Body of pancreas (tissue), 4 donors: ENCODE data around the gene RAX2.
"Not testable (repeated sequence)": the region's sequence is repeated elsewhere in the genome, so short reads cannot be mapped to it uniquely, and the experiment has no call there.

Experiments
- POLR2A ChIP-seq, 3 donors: fragments of 450-650 bp; IDR thresholded peaks; one replicate each; pipeline ENCODE4 v1.6.1; 2016; ENCODE audit warnings: antibody characterized with exemption in 3 of 3, mild to moderate bottlenecking in 2 of 3
- TF ChIP-seq, protein P1 (sequence below), 7 experiments: fragments of 450-650 bp in 4 of 7; fragments of 200-600 bp in 3 of 7; sonication (generic) in 3 of 7; IDR thresholded peaks; one replicate each; pipeline ENCODE4 v1.5.1; 2016 to 2019; ENCODE audit warnings: antibody characterized with exemption in 7 of 7

- TF ChIP-seq, protein P1, sequence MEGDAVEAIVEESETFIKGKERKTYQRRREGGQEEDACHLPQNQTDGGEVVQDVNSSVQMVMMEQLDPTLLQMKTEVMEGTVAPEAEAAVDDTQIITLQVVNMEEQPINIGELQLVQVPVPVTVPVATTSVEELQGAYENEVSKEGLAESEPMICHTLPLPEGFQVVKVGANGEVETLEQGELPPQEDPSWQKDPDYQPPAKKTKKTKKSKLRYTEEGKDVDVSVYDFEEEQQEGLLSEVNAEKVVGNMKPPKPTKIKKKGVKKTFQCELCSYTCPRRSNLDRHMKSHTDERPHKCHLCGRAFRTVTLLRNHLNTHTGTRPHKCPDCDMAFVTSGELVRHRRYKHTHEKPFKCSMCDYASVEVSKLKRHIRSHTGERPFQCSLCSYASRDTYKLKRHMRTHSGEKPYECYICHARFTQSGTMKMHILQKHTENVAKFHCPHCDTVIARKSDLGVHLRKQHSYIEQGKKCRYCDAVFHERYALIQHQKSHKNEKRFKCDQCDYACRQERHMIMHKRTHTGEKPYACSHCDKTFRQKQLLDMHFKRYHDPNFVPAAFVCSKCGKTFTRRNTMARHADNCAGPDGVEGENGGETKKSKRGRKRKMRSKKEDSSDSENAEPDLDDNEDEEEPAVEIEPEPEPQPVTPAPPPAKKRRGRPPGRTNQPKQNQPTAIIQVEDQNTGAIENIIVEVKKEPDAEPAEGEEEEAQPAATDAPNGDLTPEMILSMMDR (IDR thresholded peaks at IDR 0.05): not testable (repeated sequence)
- not testable (repeated sequence) for TF ChIP-seq POLR2A (IDR thresholded peaks at IDR 0.05)
Measured at GRCh38 chr19:3765757-3766156, 6.3 kb downstream of the RAX2 start.
